ENCODE measurements around the gene HRH1. TPM values are rescaled to one million over a fixed set of nuclear protein-coding genes. Genes with fewer than 3 reads are reported as not detected.
"Not testable (repeated sequence)": the region's sequence is repeated elsewhere in the genome, so short reads cannot be mapped to it uniquely, and the experiment has no call there.

Gene HRH1
- total and polyA plus RNA-seq, 2 donors (not counting 3 experiments of a cell fraction or from before 2014, with no cell fraction given), result 16.2 to 21.2 TPM

DNA sequence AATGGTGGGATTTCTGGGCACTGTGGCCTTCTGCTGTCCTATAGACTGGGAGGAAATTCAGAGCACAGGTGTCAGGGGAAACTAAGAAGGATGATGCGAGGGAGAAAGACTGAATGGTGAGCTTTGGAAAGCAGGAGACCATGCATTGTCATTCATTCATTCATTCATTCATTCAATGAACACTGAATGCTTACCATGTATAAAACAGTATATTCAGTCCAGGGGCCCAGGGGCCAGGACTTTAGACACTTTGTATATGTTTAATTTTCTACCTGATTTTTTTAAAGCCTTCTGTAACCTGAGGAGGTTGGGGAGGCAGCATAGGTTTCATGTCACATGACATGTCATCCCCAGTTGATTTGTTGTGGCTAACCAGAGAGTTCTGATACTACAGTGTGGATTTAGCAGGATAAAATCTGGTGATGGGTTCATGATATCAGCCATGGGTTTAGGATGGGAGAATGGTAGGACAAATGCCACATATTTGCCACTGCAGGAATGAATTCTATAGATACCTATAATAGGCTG, 60.2 kb downstream of the HRH1 start:
- dilution Hi-C loops (cut with MboI; ENCODE audit: extremely low pct_ligation_motif_present, low sequenced_read_pairs) (no loop called here), intact Hi-C loops (cut with micrococcal nuclease) (loop anchor here (10.0 kb wide), 1 partner anchor 460 kb away; no protein-coding TSS in a partner anchor)
- H3K9me3 ChIP-seq (replicated peaks; ENCODE audit: control insufficient read depth, insufficient read depth, low read length), result no peaks in the 10 kb centered on the region
- no peak overlapping the region for H3K4me2 ChIP-seq (ENCODE audit: insufficient read depth, low read length)
- H3K4me3 ChIP-seq (replicated peaks in 1 of 3; ENCODE audit: insufficient read depth in 1 of 3, low read depth in 1 of 3, low read length in 3 of 3), result no peak overlapping the region
- no peak for DNase-seq (ENCODE audit: low read depth, low spot score)
- no TSS peak for BruUV-seq (replicated peaks)
- H3K9ac ChIP-seq (replicated peaks; ENCODE audit: extremely low read depth, insufficient read depth, low read length), result no peak overlapping the region
- H3K4me1 ChIP-seq (ENCODE audit: control insufficient read depth, extremely low read depth, insufficient read depth, low read length), result peaks cover 31% of the 10 kb centered on the region
- H3K27ac ChIP-seq (ENCODE audit: insufficient read depth, low read depth, low read length), result no peak overlapping the region
- TF ChIP-seq MYC (IDR thresholded peaks at IDR 0.05; ENCODE audit: low read depth, low read length) (no peak), FOS (IDR thresholded peaks at IDR 0.05; ENCODE audit: borderline replicate concordance, insufficient read depth, low read length) (no peak), POLR2AphosphoS5 (IDR thresholded peaks at IDR 0.05; ENCODE audit: insufficient read depth, low read depth, low read length) (no peak), GATA2 (IDR thresholded peaks at IDR 0.05; ENCODE audit: insufficient read depth, insufficient read length, low read depth, low read length) (no peak), EZH2 (IDR thresholded peaks at IDR 0.05; ENCODE audit: borderline replicate concordance, low read depth, low read length, severe bottlenecking) (no peak), POLR2A (IDR thresholded peaks at IDR 0.05; ENCODE audit: low read depth, low read length) (no peak), JUN (IDR thresholded peaks at IDR 0.05; ENCODE audit: borderline replicate concordance, insufficient read depth, insufficient read length, low read depth) (no peak)
- TF ChIP-seq, protein P1, sequence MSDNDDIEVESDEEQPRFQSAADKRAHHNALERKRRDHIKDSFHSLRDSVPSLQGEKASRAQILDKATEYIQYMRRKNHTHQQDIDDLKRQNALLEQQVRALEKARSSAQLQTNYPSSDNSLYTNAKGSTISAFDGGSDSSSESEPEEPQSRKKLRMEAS (IDR thresholded peaks at IDR 0.05; ENCODE audit: insufficient read depth, insufficient read length), result no peak
- TF ChIP-seq, protein P2, sequence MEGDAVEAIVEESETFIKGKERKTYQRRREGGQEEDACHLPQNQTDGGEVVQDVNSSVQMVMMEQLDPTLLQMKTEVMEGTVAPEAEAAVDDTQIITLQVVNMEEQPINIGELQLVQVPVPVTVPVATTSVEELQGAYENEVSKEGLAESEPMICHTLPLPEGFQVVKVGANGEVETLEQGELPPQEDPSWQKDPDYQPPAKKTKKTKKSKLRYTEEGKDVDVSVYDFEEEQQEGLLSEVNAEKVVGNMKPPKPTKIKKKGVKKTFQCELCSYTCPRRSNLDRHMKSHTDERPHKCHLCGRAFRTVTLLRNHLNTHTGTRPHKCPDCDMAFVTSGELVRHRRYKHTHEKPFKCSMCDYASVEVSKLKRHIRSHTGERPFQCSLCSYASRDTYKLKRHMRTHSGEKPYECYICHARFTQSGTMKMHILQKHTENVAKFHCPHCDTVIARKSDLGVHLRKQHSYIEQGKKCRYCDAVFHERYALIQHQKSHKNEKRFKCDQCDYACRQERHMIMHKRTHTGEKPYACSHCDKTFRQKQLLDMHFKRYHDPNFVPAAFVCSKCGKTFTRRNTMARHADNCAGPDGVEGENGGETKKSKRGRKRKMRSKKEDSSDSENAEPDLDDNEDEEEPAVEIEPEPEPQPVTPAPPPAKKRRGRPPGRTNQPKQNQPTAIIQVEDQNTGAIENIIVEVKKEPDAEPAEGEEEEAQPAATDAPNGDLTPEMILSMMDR (IDR thresholded peaks at IDR 0.05; ENCODE audit: extremely low read depth in 1 of 2, insufficient read depth in 1 of 2, low read depth in 1 of 2, low read length in 2 of 2), result no peak
- POLR2A ChIA-PET, result no interaction called here
- H3K9me1 ChIP-seq (replicated peaks; ENCODE audit: control insufficient read depth, extremely low read depth, insufficient read depth, low read length), result no peaks in the 10 kb centered on the region
- no peak for FAIRE-seq
- no peaks in the 10 kb centered on the region for H3K27me3 ChIP-seq (ENCODE audit: control insufficient read depth in 2 of 2, insufficient read depth in 2 of 2, low read length in 2 of 2)
- H2AFZ ChIP-seq (ENCODE audit: low read depth, low read length), result no peak overlapping the region
- CTCF ChIA-PET, result interaction anchor here (1.4 to 5.5 kb wide), 3 partner anchors 8 to 59 kb away, joined by 3 to 34 read pairs (median 3); partner anchors contain the start of gene HRH1
- peaks cover 82% of the 10 kb centered on the region for H3K79me2 ChIP-seq (ENCODE audit: control insufficient read depth, insufficient read depth, low read length)
- H3K36me3 ChIP-seq (ENCODE audit: control insufficient read depth in 2 of 2, extremely low read depth in 1 of 2, insufficient read depth in 2 of 2, low read length in 2 of 2), result peaks cover 0 to 1% of the 10 kb centered on the region in 2 experiments
- H4K20me1 ChIP-seq (replicated peaks; ENCODE audit: control insufficient read depth, extremely low read depth, insufficient read depth, low read length), result no peaks in the 10 kb centered on the region

DNA sequence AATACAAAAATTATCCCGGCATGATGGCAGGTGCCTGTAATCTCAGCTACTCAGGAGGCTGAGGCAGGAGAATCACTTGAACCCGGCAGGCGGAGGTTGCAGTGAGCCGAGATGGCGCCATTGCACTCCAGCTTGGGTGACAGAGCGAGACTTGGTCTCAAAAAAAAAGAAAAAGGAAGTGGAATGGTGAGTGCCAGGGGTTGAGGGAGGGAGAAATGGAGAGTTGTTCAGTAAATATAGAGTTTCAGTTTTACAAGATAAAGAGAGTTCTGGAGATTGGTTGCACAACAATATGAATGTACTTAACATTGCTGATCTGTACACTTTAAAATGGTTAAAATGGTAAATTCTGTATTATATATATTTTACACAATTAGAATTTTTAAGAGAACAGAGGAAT, 63.1 kb downstream of the HRH1 start:
- H3K9ac ChIP-seq (replicated peaks; ENCODE audit: extremely low read depth, insufficient read depth, low read length); BruUV-seq (replicated peaks); H3K4me3 ChIP-seq (replicated peaks in 1 of 3; ENCODE audit: insufficient read depth in 1 of 3, low read depth in 1 of 3, low read length in 3 of 3); H3K27me3 ChIP-seq (ENCODE audit: control insufficient read depth in 2 of 2, insufficient read depth in 2 of 2, low read length in 2 of 2); H3K27ac ChIP-seq (ENCODE audit: insufficient read depth, low read depth, low read length); H4K20me1 ChIP-seq (replicated peaks; ENCODE audit: control insufficient read depth, extremely low read depth, insufficient read depth, low read length); H2AFZ ChIP-seq (ENCODE audit: low read depth, low read length); H3K9me1 ChIP-seq (replicated peaks; ENCODE audit: control insufficient read depth, extremely low read depth, insufficient read depth, low read length); dilution Hi-C loops (cut with MboI; ENCODE audit: extremely low pct_ligation_motif_present, low sequenced_read_pairs); POLR2A ChIA-PET; H3K36me3 ChIP-seq (ENCODE audit: control insufficient read depth in 2 of 2, extremely low read depth in 1 of 2, insufficient read depth in 2 of 2, low read length in 2 of 2); H3K4me2 ChIP-seq (ENCODE audit: insufficient read depth, low read length); DNase-seq (ENCODE audit: low read depth, low spot score); H3K9me3 ChIP-seq (replicated peaks; ENCODE audit: control insufficient read depth, insufficient read depth, low read length); FAIRE-seq: not testable (repeated sequence)
- CTCF ChIA-PET, result interaction anchor here (0.6 kb wide), 1 partner anchor 12 kb away, joined by 3 read pairs; no protein-coding TSS in a partner anchor
- peaks cover 28% of the 10 kb centered on the region for H3K4me1 ChIP-seq (ENCODE audit: control insufficient read depth, extremely low read depth, insufficient read depth, low read length)
- H3K79me2 ChIP-seq (ENCODE audit: control insufficient read depth, insufficient read depth, low read length), result peaks cover 83% of the 10 kb centered on the region
- intact Hi-C loops (cut with micrococcal nuclease), result loop anchor here (10.0 kb wide), 1 partner anchor 463 kb away; no protein-coding TSS in a partner anchor
